ACC112 (cell line): Measurements from ENCODE around the gene SORCS2.

Source experiments
- H2AFZ ChIP-seq: fragments of 200-600 bp; sonication (generic); one replicate; pipeline ENCODE4 v1.6.0; 2017; ENCODE audit warnings: antibody characterized with exemption, low read length; ENCODE audit not compliant: unreplicated experiment
- H3K27ac ChIP-seq: fragments of 200-600 bp; sonication (generic); 2 replicates; pipeline ENCODE4 v1.5.1; 2014; ENCODE audit warnings: low read depth, mild to moderate bottlenecking, antibody characterized with exemption, low read length, moderate library complexity
- H3K27me3 ChIP-seq: fragments of 200-600 bp; sonication (generic); 2 replicates; pipeline ENCODE4 v1.6.1; 2014; ENCODE audit warnings: mild to moderate bottlenecking, antibody characterized with exemption, low read length, moderate library complexity, mixed read lengths; ENCODE audit not compliant: insufficient read depth
- H3K36me3 ChIP-seq: fragments of 200-600 bp; sonication (generic); 2 replicates; pipeline ENCODE4 v1.6.1; 2016; ENCODE audit warnings: mild to moderate bottlenecking, antibody characterized with exemption, low read length, moderate library complexity, mixed read lengths; ENCODE audit not compliant: insufficient read depth
- H3K4me1 ChIP-seq: fragments of 200-600 bp; sonication (generic); one replicate; pipeline ENCODE4 v1.6.1; 2016; ENCODE audit warnings: low read length, mixed read lengths; ENCODE audit not compliant: insufficient read depth, unreplicated experiment, control insufficient read depth
- H3K4me3 ChIP-seq: fragments of 200-600 bp; sonication (generic); 2 replicates; pipeline ENCODE4 v1.5.1; 2014; ENCODE audit warnings: mild to moderate bottlenecking, low read depth, low read length
- H3K79me2 ChIP-seq: fragments of 200-600 bp; sonication (generic); one replicate; pipeline ENCODE4 v1.6.0; 2016; ENCODE audit warnings: low read length; ENCODE audit not compliant: control insufficient read depth, unreplicated experiment, insufficient read depth

SORCS2 gene

DNA sequence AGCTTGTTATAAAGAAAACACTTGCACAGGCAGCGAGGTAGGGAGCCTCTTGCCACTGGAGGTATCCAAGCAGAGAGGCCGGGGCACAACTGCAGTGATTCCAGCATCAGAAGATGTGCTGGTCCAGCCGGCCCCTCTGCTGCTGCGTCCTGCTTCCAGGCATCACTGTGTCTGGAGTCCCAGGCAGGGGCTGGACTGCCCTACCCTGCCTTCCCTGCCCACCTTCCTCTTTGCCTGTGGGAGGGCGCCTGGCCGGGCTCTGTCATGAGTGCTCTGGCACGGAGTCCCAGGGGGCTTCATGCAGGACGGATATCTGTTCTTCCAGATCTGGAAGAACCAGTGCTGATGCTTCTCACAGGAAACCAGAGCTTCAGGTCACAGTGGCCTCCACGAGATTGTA is 430.0 kb downstream of the SORCS2 start:
- Histone ChIP-seq H3K79me2 (no peaks in the 10 kb centered on the region), H2AFZ (no peak overlapping the region), H3K27me3 (peaks cover 23% of the 10 kb centered on the region), H3K4me3 (no peak overlapping the region), H3K4me1 (no peaks in the 10 kb centered on the region), H3K27ac (no peak overlapping the region), H3K36me3 (no peaks in the 10 kb centered on the region)

DNA sequence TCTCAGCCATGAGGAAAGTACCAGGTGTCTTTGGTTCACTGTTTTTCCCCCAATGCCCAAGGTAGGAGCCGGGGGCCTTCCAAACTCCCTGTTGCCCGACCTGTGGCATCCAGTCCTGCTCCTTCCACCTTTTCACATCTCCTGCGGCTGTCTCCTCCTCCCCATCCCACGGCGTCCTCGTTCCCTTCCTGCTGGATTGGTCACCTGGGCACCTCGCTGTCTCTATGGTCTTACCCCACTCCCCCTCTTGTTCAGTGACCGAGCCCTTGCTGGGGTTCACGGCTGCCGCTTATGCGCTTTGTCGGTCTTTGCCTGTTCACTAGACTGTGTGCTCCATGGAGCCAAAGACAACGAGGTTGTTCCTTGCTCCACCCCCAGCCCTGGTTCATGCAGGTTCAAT is 431.1 kb downstream of the SORCS2 start:
- Histone ChIP-seq H3K36me3 (no peaks in the 10 kb centered on the region), H3K27ac (no peak overlapping the region), H3K4me3 (no peak overlapping the region), H3K4me1 (no peaks in the 10 kb centered on the region), H3K27me3 (peaks cover 23% of the 10 kb centered on the region), H3K79me2 (no peaks in the 10 kb centered on the region), H2AFZ (no peak overlapping the region)

DNA sequence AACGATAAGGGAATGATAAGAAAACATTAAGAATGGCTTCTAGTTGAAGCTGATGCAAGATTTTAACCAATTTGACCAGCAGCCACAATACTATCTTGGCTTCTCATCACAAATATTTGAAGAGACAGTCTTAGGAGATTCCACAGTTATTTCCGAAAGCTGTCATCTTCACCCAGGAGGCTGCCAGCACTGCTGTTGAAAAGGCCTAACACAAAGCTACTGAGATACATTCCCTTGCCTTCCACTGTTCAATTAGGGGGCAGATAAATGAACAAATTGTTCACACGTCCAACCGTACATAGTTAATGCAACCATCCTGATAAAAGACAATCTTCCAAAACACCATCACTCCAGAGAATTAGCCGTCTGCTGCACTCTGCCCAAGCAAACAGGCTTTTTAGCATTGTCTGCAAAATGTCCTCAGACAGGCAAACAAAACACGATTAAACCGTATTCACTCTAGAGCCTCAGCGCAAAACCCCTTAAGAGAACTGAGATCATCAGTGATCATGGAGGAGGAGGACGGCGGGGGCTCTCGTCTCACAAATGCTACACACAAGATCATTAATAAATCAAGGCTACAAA is 432.1 kb downstream of the SORCS2 start:
- H3K27ac ChIP-seq: no peak overlapping the region
- no peaks in the 10 kb centered on the region for H3K4me1 ChIP-seq
- peaks cover 23% of the 10 kb centered on the region for H3K27me3 ChIP-seq
- H3K36me3 ChIP-seq: no peaks in the 10 kb centered on the region
- no peak overlapping the region for H3K4me3 ChIP-seq
- H3K79me2 ChIP-seq: no peaks in the 10 kb centered on the region
- H2AFZ ChIP-seq: no peak overlapping the region

DNA sequence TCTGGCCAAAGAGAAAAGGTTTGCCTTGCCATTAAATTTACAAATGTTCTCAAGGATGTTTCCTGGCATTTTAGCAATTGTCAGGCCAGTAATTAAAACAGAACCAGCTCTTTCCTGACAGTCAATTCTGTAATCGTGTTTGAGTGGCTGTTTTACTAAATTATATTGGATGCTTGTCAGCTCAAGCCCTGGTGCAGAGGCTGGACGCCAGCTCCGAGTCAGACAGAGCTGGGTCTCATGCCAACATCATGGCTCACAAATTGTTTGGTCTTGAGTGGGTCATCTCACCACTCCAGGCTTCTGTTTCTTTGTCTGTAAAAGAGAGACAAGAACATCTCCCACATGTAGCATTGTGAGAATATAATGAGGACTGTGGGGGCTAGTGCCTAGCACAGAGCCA is 432.7 kb downstream of the SORCS2 start:
- H3K36me3 ChIP-seq: no peaks in the 10 kb centered on the region
- peaks cover 23% of the 10 kb centered on the region for H3K27me3 ChIP-seq
- no peak overlapping the region for H2AFZ ChIP-seq
- H3K4me3 ChIP-seq: no peak overlapping the region
- no peak overlapping the region for H3K27ac ChIP-seq
- peaks cover 2% of the 10 kb centered on the region for H3K4me1 ChIP-seq
- no peaks in the 10 kb centered on the region for H3K79me2 ChIP-seq

DNA sequence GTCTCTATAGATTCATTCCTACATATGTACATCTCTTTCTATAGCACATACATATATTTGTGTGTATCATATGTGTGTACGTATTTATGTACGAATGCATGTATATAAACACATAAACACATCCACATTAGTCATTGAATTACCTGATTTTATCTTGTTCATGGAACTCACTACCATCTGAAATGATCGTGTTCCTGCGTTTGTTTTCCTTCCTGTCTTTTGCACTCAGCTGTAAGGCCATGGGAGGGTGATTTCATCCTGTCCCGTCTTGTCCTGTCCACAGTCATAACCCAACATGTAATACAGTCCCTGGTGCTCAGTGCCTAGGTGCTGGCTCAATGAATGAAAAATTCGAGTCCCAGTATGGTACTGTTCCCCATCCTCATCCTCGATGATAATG is 434.2 kb downstream of the SORCS2 start:
- Histone ChIP-seq H2AFZ (no peak overlapping the region), H3K4me3 (no peak overlapping the region), H3K27me3 (peaks cover 23% of the 10 kb centered on the region), H3K27ac (no peak overlapping the region), H3K79me2 (no peaks in the 10 kb centered on the region), H3K4me1 (peaks cover 11% of the 10 kb centered on the region), H3K36me3 (no peaks in the 10 kb centered on the region)

DNA sequence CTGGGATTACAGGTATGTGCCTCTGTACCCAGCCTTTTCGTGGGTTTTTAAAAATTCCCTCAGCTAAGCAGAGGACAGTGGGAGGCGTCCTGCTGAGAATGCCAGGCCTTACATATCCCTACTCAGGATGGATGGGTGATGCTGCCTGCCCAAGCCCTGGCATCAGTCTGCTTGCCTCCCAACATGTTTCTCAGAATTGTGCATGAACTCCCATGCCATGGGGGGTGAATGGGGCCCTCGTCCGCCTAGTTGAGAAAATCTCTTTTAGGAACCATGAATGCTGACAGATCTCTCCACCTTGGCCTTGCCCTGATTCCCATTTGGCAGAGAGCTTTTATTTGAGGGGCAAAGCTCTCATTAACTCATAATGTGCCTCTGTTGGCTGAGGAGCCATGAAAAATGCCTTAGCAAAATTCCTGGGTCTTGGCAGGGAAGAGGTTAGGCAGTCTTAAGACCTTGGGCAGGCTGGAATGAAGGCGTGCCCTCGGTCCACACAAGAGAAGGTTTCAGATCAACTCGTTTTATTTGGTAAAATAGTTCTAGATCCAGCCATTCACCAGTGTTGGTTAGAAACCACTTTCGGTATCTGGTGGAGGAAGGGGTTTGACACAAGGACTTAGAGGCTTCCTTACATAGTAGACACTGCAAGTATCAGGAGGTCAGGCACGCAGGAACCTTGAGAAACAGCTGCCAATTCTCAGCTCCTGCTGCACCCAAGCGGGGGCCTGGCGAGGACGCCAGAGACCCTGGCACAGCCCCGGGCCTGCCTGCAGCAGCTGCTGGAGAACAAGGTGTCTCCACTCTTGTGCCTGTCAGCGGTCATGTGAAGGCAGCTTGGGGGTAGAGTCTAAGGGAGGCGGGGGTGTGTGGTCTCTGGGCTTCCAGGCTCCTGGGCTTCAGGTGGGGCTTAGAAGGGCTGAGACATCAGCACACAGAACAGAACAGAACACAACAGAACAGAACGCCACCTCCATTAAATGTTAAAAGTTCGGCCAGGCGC is 435.2 kb downstream of the SORCS2 start:
- H3K27me3 ChIP-seq: peaks cover 17% of the 10 kb centered on the region
- no peak overlapping the region for H3K27ac ChIP-seq

DNA sequence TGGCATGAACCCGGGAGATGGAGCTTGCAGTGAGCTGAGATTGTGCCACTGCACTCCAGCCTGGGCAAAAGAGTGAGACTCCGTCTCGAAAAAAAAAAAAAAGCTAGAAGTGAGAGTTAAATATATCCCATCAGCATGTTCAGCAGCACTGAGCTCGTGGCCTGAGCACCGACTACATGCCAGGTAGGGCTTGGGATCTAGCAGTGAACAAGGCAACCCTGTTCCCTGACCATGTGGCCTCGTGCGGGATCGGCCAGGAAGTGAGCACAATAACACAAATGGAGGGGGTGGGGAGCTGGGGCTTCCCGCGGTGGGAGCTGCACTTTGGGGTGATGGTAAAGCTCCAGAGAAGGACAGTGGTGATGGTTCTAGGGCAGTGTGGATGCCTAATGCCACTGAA is 436.1 kb downstream of the SORCS2 start:
- H2AFZ ChIP-seq: no peak overlapping the region

More for the DNA sequence above, 435.2 kb downstream of the SORCS2 start:
- no peak overlapping the region for H3K4me3 ChIP-seq
- no peaks in the 10 kb centered on the region for H3K79me2 ChIP-seq
- H2AFZ ChIP-seq: no peak overlapping the region
- H3K36me3 ChIP-seq: no peaks in the 10 kb centered on the region
- peaks cover 12% of the 10 kb centered on the region for H3K4me1 ChIP-seq

DNA sequence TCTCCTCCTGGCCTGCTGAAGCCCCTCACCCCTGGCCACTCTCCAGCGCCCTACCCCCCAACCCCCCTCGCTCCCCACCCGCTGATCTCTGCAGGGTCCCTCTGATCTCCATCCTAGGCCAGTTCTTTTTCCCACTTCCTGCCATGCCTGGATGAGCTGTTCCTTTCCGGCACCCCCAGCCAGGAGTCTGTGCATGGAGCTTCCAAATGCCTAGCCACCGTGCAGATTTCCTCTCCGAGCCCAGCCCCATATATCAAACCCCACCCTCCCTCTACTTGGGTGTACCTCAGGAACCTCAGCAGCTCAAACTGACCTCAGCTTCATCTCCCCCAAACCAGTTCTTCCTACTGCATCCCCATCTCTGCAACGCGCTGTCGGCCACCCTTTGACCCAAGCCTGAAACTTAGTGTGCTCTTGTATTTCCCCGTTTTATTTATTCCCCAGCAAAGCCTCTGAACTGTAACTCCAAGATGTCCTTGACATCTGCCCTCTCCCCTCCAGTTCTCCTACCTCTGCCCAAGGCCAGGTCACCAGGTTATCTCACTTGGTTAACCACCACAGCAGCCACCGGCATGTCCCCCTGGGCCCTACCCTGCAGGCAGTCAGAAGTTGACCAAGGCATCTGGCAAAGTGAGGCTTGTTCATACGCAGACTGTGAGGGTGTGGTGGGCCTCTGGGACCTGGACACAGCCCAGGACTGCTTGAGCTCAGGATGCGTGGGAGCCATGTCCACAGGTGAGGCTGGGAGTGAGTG is 437.3 kb downstream of the SORCS2 start:
- Histone ChIP-seq H3K4me1 (peaks cover 12% of the 10 kb centered on the region), H3K4me3 (no peak overlapping the region), H2AFZ (no peak overlapping the region), H3K27ac (peak overlapping the region; percentile 64; the same call in 1 of the 2 replicates), H3K36me3 (no peaks in the 10 kb centered on the region), H3K27me3 (no peaks in the 10 kb centered on the region), H3K79me2 (no peaks in the 10 kb centered on the region)

More for the DNA sequence above, 436.1 kb downstream of the SORCS2 start:
- H3K36me3 ChIP-seq: no peaks in the 10 kb centered on the region
- H3K27me3 ChIP-seq: peaks cover 8% of the 10 kb centered on the region; the same call in 1 of the 2 replicates
- H3K27ac ChIP-seq: no peak overlapping the region
- no peaks in the 10 kb centered on the region for H3K79me2 ChIP-seq
- H3K4me3 ChIP-seq: no peak overlapping the region
- peaks cover 12% of the 10 kb centered on the region for H3K4me1 ChIP-seq

DNA sequence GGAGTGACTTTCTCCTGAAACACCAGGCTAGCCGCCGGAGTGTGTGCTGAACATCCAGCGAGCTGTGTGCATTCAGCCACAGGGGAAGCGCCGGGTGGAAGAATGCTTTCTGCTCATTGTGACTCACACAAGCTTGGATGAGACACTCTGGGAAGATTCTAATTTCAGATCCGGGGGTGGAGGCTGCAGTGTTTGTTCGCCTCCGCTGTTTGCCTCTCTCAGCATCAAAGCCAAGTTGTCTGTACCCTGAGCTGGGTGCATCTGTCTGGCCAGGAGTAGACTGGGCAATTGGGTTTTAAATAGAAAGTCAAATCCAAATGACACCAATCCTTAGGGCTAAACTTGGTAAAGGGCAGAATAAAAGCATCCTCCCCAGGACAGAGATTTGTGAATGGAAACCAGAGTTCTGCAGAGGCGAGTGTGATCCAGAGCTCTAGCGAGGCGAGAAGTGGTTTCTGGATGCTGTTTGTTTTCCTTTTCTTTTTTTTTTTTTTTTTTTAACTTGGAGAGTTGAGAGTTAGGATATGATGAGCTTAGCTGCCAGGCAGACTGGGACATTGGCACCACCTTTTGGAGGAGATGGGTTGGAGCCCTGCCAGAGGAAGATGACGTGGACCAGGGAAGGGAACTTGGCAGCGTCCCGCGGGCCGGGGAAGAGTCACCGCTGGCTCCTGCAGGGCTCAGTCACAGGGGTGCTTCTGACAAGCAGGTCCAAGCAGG is 438.4 kb downstream of the SORCS2 start:
- H3K4me1 ChIP-seq: peaks cover 12% of the 10 kb centered on the region
- no peaks in the 10 kb centered on the region for H3K79me2 ChIP-seq
- H3K4me3 ChIP-seq: 0 out of 2 replicates have a peak overlapping the region, but pooled peaks have one; percentile 5
- no peaks in the 10 kb centered on the region for H3K27me3 ChIP-seq
- H3K36me3 ChIP-seq: no peaks in the 10 kb centered on the region
- H2AFZ ChIP-seq: no peak overlapping the region
- H3K27ac ChIP-seq: peak overlapping the region; percentile 64
